K562 (cell line): ENCODE data around the gene RETREG2. TPM values are rescaled to one million over a fixed set of nuclear protein-coding genes. Genes with fewer than 3 reads are reported as not detected.
A peak's percentile ranks its signal among the peaks of the same experiment; 100 is the strongest.

Experiments
- ARID4B ChIP-seq: sonication (generic); formaldehyde crosslinking; IDR thresholded peaks from 2 replicates; pipeline ENCODE4 v1.8.0; 2022; ENCODE audit warnings: mild to moderate bottlenecking, missing genetic modification reagents
- BRF2 ChIP-seq: IDR thresholded peaks from 3 replicates; pipeline ENCODE4 v1.6.1; 2011; ENCODE audit warnings: borderline replicate concordance, mild to moderate bottlenecking; ENCODE audit not compliant: insufficient read length, insufficient read depth
- CBX2 ChIP-seq: fragments of 200-600 bp; sonication (generic); IDR thresholded peaks from one replicate; pipeline ENCODE4 v1.6.1; 2012; ENCODE audit warnings: mild to moderate bottlenecking, low read length, inconsistent platforms; ENCODE audit not compliant: insufficient read depth, poor library complexity, severe bottlenecking
- CCNT2 ChIP-seq: IDR thresholded peaks from 2 replicates; pipeline ENCODE4 v1.6.1; 2011; ENCODE audit warnings: borderline replicate concordance, low read depth, mild to moderate bottlenecking, moderate library complexity, mixed read lengths, low read length; ENCODE audit not compliant: insufficient read length; ENCODE audit errors: extremely low read depth
- CLOCK ChIP-seq: fragments of 250-450 bp; sonication (Bioruptor Pico); IDR thresholded peaks from 2 replicates; pipeline ENCODE4 v1.4.0; 2020; ENCODE audit warnings: mild to moderate bottlenecking, moderate library complexity, borderline replicate concordance
- E2F1 ChIP-seq: sonication (generic); formaldehyde crosslinking; IDR thresholded peaks from 2 replicates; pipeline ENCODE4 v1.8.1; 2023; ENCODE audit warnings: mild to moderate bottlenecking, missing genetic modification reagents, moderate library complexity
- FOXP1 ChIP-seq: sonication (generic); formaldehyde crosslinking; IDR thresholded peaks from 2 replicates; pipeline ENCODE4 v1.8.0; 2022; ENCODE audit warnings: mild to moderate bottlenecking, missing genetic modification reagents
- GATA2 ChIP-seq: sonication (generic); formaldehyde crosslinking; IDR thresholded peaks from 2 replicates; pipeline ENCODE4 v1.4.0; 2020; ENCODE audit warnings: mild to moderate bottlenecking, missing genetic modification reagents
- HLTF ChIP-seq: fragments of 450-650 bp; IDR thresholded peaks from 2 replicates; pipeline ENCODE4 v1.6.1; 2016
- SMAD2 ChIP-seq: fragments of 150-350 bp; IDR thresholded peaks from 2 replicates; pipeline ENCODE4 v1.6.1; 2014; ENCODE audit warnings: low read depth, mild to moderate bottlenecking, low read length
- TBP ChIP-seq: optimal IDR thresholded peaks from 2 replicates; pipeline ENCODE3; 2011; ENCODE audit warnings: low read depth, low read length, improper control_type of control experiment
- ZNF121 ChIP-seq: sonication (generic); formaldehyde crosslinking; conservative IDR thresholded peaks from 2 replicates; pipeline ENCODE4 v1.8.0; 2022; ENCODE audit warnings: missing genetic modification reagents
- ZNF184 ChIP-seq: sonication (generic); formaldehyde crosslinking; IDR thresholded peaks from 2 replicates; pipeline ENCODE4 v1.5.0; 2020; ENCODE audit warnings: missing genetic modification reagents
- ZNF274 ChIP-seq: IDR thresholded peaks from 2 replicates; pipeline ENCODE4 v1.6.1; 2011; ENCODE audit warnings: low read depth, mild to moderate bottlenecking, low read length, moderate library complexity, borderline replicate concordance
- ZNF639 ChIP-seq, 2 experiments: fragments of 200-800 bp in 1 of 2; sonication (Bioruptor generic) in 1 of 2; sonication (generic) in 1 of 2; formaldehyde crosslinking in 1 of 2; IDR thresholded peaks in 1 of 2; conservative IDR thresholded peaks in 1 of 2; 2 replicates each; pipeline versions ENCODE4 v1.5.0 to v1.6.1; 2016 to 2020; ENCODE audit warnings: missing compliant biosample characterization in 1 of 2, missing genetic modification characterization in 1 of 2, missing genetic modification reagents in 1 of 2
- polyA plus RNA-seq, 8 experiments: library from polyadenylated mRNA; depleted of rRNA in 4 of 8; stranded (reverse) in 5 of 8; unstranded in 3 of 8; fragments of >200 nt; fragmentation: Nextera tagmentation in 2 of 8; fragmentation: Illumina TruSeq in 1 of 8; extraction: Ambion mirVana in 2 of 8; extraction: Trizol in 1 of 8; gene quantifications; 2 replicates each; pipeline versions ENCODE4 v1.2.1 to v1.2.3, GENCODE V29; 2011 to 2014; ENCODE audit warnings: inconsistent platforms in 1 of 8, missing spikeins in 1 of 8
- total RNA-seq, 7 experiments: library from RNA; depleted of rRNA in 6 of 7; stranded (reverse); fragments of >200 nt in 6 of 7; fragmentation: Illumina TruSeq in 2 of 7; extraction: Trizol in 2 of 7; gene quantifications; 2 replicates each; pipeline versions ENCODE4 v1.2.1 to v1.2.3, GENCODE V29; 2011 to 2021; ENCODE audit warnings: low replicate concordance in 1 of 7

RETREG2 gene
- total and polyA plus RNA-seq, 9 of the 15 experiments (the other 6 are each of a cell fraction or from before 2014, with no cell fraction given) = 4.9 to 40.1 (median 19.2) TPM

GRCh38 chr2:219206328-219207133 is 28.5 kb downstream of the RETREG2 start, which contains the start of gene ZFAND2B (continued):
- TF ChIP-seq E2F1 (CRISPR knock-in tag) = no peak
- TF ChIP-seq ZNF184 (CRISPR knock-in tag) = no peak
- TF ChIP-seq TBP = peak; percentile 48
- TF ChIP-seq ZNF274 = no peak
- no peak for TF ChIP-seq CLOCK (CRISPR knock-in tag)
- no peak for TF ChIP-seq GATA2
- TF ChIP-seq ZNF639 (CRISPR knock-in tag; conservative IDR thresholded peaks at IDR 0.05 in 1 of 2, IDR thresholded peaks at IDR 0.05 in 1 of 2) = peak in 1 of 2 experiments; percentile 82; a peak in 2 of 4 replicates
- TF ChIP-seq CBX2 = no peak
- TF ChIP-seq BRF2 = no peak
- no peak for TF ChIP-seq SMAD2
- TF ChIP-seq ZNF121 = no peak
- TF ChIP-seq CCNT2 = peak; percentile 49
- TF ChIP-seq HLTF = no peak
- no peak for TF ChIP-seq FOXP1 (CRISPR knock-in tag)
- 0 out of 2 replicates have a peak, but pooled peaks have one; percentile 39 for TF ChIP-seq ARID4B (CRISPR knock-in tag)
